HG03103 (cell line): ENCODE results near the gene TRAPPC2L.
"Not testable (repeated sequence)": the region's sequence is repeated elsewhere in the genome, so short reads cannot be mapped to it uniquely, and the experiment has no call there.

Source experiments
- ATAC-seq: cut with Tn5 transposase; IDR thresholded peaks from one replicate; pipeline ENCODE4 v1.9.1; 2021; ENCODE audit warnings: low read depth; ENCODE audit not compliant: unreplicated experiment

Gene TRAPPC2L

DNA sequence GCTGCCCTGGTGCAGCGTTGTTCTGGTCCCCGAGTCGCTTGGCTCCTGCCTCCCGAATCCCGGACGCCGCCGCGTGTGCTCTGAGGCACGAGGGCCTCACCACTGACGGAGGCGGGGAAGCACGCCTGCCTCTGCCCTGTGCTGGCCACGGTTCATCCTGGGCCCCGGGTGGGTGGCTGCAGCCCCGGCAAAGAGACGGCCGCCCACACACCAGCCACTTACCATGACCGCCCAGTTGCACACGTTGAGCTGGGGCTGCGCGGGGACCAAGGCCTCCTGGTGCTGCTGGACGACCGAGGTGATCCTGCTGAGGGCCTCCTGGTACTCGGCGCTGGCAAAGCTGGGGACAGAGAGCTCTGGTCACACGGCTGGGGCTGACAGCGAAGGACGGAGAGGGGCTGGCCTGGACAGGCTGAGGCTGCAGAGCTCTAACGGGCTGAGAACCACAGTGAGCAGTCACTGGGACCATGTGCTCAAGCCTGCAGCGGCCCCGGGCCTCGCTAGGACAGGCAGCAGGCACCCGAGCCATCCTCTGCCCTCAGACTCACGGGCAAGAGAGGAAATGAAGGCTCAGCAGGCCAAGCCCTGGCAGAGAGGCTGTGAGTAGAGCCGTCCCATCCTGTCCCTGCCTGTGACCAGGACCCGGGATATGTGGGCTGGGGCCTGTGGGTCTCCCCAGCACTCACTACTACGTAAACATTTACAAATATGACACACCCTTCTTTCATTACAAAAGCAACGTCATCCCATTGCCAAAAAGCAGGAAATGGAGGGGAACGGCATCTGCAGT is 38.9 kb upstream of the TRAPPC2L start:
- no peak for ATAC-seq

GRCh38 chr16:88818575-88818874 is 38.4 kb upstream of the TRAPPC2L start:
- ATAC-seq = no peak

GRCh38 chr16:88819126-88819525 is 37.8 kb upstream of the TRAPPC2L start:
- no peak for ATAC-seq

GRCh38 chr16:88820385-88821025 is 36.4 kb upstream of the TRAPPC2L start:
- ATAC-seq = no peak

- no peak for ATAC-seq
Measured at GRCh38 chr16:88821168-88821850, 35.6 kb upstream of the TRAPPC2L start.

GRCh38 chr16:88822281-88823040 is 34.5 kb upstream of the TRAPPC2L start:
- ATAC-seq = no peak

- ATAC-seq = not testable (repeated sequence)
Measured at GRCh38 chr16:88823646-88824045, 33.3 kb upstream of the TRAPPC2L start.

- ATAC-seq = no peak
Measured at GRCh38 chr16:88824256-88825077, 32.5 kb upstream of the TRAPPC2L start.

GRCh38 chr16:88825146-88825545 is 31.8 kb upstream of the TRAPPC2L start:
- no peak for ATAC-seq

DNA sequence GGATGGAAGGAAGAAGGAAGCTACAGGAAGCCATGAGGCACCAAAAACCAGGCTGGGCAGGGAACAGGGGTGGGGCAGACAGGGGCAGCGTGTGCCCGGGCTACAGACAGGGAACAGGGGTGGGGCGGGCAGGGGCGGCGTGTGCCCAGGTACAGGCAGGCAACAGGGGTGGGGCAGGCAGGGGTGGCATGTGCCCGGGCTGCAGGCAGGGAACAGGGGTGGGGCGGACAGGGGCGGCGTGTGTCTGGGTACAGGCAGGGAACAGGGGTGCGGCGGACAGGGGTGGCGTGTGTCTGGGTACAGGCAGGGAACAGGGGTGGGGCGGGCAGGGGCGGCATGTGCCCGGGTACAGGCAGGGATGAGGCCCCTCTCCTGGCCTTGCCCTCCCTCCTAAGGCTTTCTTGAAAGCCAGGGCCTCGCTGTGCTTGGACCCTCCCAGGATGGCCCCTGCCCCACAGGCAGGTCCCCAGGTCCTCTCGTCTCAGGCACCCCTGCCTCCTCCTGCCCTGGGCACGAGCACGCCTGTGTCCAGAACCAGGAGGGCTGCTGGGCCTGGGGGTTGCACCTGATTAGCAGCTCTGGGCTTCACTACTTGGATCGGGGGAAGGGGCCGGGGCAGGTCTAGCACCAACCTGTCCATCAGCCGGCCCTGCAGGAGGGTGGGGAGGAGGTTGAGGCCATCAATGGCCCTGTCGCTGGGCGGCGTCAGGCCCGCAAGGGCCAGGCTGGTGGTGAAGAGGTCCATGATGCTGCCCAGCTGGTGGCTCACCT is 30.7 kb upstream of the TRAPPC2L start:
- ATAC-seq = no peak

GRCh38 chr16:88827727-88828126 is 29.2 kb upstream of the TRAPPC2L start:
- ATAC-seq = no peak

DNA sequence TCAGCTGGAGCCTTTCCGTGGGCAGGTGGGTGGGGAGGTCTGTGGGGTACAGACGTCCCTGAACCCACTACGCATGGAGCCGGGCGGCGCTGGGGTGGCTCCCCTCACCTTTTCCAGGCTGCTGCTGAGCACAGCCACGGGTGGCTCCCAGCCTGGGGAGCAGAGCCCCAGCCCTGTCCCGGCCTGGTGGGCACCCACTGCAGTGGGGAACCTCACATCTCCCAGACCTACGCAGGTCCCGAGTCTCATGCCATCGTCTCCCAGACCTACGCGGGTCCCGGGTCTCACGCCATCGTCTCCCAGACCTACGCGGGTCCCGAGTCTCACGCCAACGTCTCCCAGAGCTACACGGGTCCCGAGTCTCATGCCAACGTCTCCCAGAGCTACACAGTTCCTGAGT is 28.2 kb upstream of the TRAPPC2L start:
- no peak for ATAC-seq

DNA sequence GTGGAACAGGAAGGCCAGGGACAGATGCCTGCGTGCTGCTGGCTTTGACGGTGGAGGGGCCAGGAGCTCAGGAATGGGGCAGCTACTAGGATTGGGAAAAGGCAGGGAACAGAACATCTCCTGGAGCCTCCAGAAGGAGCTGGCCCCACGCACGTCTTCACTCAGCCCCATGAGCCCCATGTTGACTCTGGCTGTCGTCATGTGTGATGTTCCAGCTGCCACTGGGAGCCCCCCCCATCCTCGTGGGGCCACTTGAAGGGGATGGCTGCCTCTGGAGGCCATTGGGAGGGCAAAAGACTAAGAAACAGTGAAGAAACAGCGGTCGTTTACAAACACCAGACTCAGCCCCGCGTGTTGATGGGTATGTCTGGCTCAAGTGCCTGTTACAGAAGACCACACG is 26.7 kb upstream of the TRAPPC2L start:
- no peak for ATAC-seq

DNA sequence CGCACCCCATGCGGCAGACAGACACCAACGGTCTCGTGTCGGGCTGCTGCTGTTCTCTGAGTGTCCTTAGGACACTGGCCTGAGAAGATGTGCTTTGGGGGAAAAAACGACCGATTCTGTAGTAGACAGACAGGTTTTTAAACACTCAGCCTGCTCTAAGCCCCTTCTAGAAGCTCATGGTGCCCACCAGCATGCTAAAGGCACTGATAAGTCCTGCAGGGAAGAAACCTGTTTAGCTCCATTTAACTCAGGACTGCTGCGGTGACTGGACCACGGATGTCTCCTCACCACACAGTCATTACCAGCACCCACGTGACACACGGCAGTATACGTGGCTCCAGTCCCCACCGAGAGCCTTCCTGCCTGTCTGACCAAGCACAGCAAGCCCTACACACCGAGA is 26.1 kb upstream of the TRAPPC2L start:
- ATAC-seq = no peak

DNA sequence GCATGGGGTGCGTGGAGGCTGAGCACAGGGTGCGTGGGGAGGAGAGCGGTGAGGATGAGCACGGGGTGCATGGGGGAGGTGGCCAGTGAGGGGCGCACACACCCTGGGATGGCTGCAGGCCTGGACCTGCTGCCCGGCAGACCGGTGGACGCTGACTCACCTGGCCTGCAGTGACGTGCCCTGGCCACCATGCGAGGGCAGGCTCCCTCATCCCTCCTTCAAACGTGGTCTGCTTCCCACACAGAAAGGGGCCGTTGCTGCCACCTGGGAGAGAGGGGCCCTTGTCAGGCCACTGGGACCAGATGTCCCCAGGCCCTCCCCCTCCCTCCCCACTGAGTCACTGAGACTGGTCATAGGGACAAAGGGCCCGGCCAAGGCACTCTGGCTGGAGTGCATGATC is 25.1 kb upstream of the TRAPPC2L start:
- ATAC-seq = no peak

DNA sequence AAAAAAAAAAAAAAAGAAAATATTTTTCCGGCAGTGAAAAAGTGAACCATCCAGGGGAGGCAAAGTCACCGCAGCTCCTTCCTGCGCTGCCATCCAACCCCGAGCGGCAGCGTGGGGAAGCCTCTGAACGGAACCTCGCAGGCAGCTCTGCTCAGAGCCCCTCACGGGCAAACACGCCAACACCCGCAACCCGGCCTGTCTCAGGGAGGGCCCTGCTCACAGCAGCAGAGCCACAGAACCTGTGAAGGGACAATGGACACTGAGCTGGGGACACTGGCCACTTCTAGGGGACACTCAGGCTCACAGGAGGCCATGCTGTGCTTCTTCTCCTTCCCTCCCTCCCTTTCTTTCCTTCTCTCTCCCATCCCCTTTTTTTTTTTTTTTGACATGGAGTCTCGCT is 23.8 kb upstream of the TRAPPC2L start:
- no peak for ATAC-seq

DNA sequence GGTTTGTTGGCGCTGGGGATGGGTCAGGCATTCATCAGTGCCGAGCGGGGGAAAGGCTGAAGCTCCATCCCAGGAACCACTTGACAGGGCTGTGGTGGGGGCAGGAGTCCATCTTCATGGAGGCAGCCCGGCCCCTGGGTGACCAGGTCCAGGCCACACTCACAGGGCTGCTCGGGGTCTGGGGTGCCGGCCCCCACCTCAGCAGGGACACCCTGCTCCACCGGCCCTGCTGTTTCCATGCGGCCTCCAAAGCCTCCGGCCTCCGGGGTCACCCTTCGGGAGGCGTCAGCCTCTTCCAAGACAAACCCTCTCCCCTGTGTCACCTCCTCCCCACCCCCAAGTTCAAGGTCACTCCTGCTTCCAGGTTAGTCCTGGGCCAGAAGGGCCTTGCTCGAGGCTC is 22.3 kb upstream of the TRAPPC2L start:
- no peak for ATAC-seq

DNA sequence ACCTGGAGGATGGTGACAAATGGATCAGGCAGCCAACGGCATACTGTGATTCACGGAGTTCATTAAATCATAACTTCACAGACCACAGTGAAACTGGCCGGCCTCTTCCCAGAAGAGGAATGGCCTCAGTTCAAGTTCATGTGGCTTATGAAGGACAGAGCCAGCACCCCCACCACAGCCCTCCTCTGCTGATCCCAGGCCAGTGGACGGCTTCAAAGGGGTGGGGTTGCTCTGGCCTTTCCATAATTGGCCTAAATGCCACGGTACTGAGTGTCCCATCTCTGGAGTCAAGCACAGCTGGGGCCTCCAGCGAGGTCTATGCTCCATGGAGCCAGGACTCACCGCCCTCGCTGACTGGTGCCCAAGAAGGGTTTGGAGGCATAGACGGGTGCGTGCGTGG is 21.5 kb upstream of the TRAPPC2L start:
- ATAC-seq = no peak

DNA sequence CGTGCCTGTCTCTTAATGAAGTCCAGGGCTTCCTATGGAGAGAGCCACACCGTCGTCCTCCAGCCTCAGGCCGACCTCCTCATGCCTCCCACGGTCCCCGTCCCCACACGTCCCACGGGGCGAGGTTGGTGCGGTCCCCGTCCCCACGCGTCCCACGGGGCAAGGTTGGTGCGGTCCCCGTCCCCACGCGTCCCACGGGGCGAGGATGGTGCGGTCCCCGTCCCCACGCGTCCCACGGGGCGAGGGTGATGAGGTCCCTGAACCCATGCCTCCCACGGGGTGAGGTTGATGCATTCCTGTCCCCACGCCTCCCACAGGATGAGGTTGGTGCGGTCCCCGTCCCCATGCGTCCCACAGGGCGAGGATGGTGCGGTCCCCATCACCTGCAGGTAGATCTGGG is 21.1 kb upstream of the TRAPPC2L start:
- no peak for ATAC-seq

GRCh38 chr16:88836791-88837190 is 20.1 kb upstream of the TRAPPC2L start:
- no peak for ATAC-seq
